MCF 10A (cell line): ENCODE measurements around the gene ABHD1. TPM values are rescaled to one million over a fixed set of nuclear protein-coding genes. Genes with fewer than 3 reads are reported as not detected.
"Not testable (repeated sequence)": the region's sequence is repeated elsewhere in the genome, so short reads cannot be mapped to it uniquely, and the experiment has no call there.

ENCODE experiments used
- BruUV-seq: library from RNA; stranded (reverse); fragments of 400-500 nt; replicated peaks from 2 replicates; lab custom pipeline; 2021; lab: Mats Ljungman, UMichigan
- CTCF ChIA-PET: fragments of 300-600 bp; sonication (Branson Sonifier 250); formaldehyde crosslinking; extraction: SDS; loops from one replicate; lab custom pipeline; 2021; ENCODE audit warnings: antibody characterized with exemption, inconsistent platforms; lab: Yijun Ruan, JAX
- POLR2A ChIA-PET: fragments of 300-600, 350-650 bp; sonication (Branson Sonifier 250); formaldehyde crosslinking; extraction: SDS; loops from one replicate; lab custom pipeline; 2020; ENCODE audit warnings: antibody characterized with exemption, inconsistent platforms; lab: Yijun Ruan, JAX
- DNase-seq: peaks from one replicate; pipeline ENCODE4 v3.0.0-alpha.2; 2018; ENCODE audit not compliant: unreplicated experiment
- H3K27ac Mint-ChIP-seq: one replicate; pipeline ENCODE4 v1.8.0; 2022; ENCODE audit warnings: mild to moderate bottlenecking, low read depth, mixed read lengths; ENCODE audit not compliant: unreplicated experiment
- H3K27me3 Mint-ChIP-seq: one replicate; pipeline ENCODE4 v1.8.0; 2022; ENCODE audit warnings: mixed read lengths; ENCODE audit not compliant: insufficient read depth, unreplicated experiment
- H3K36me3 Mint-ChIP-seq: one replicate; pipeline ENCODE4 v1.8.0; 2022; ENCODE audit warnings: mild to moderate bottlenecking, moderate library complexity, mixed read lengths; ENCODE audit not compliant: insufficient read depth, unreplicated experiment
- H3K4me1 Mint-ChIP-seq: one replicate; pipeline ENCODE4 v1.8.0; 2022; ENCODE audit warnings: mixed read lengths; ENCODE audit not compliant: insufficient read depth, unreplicated experiment
- H3K4me3 Mint-ChIP-seq: one replicate; pipeline ENCODE4 v1.8.0; 2022; ENCODE audit warnings: mild to moderate bottlenecking, moderate library complexity, mixed read lengths; ENCODE audit not compliant: unreplicated experiment
- H3K9me3 Mint-ChIP-seq: one replicate; pipeline ENCODE4 v1.8.0; 2022; ENCODE audit warnings: mixed read lengths; ENCODE audit not compliant: unreplicated experiment
- intact Hi-C: fragments of 100-400 bp; cut with micrococcal nuclease; formaldehyde crosslinking; loops from 2 replicates; pipeline ENCODE4 v1.14.1; 2022
- total RNA-seq: library from RNA; stranded (reverse); gene quantifications from 2 replicates; pipeline ENCODE4 v1.2.3, GENCODE V29; 2022
- TF ChIP-seq, protein P1 (sequence below): fragments of 200-600 bp; IDR thresholded peaks from one replicate; pipeline ENCODE4 v1.8.0; 2022; ENCODE audit warnings: antibody characterized with exemption, mild to moderate bottlenecking; ENCODE audit not compliant: unreplicated experiment

Gene ABHD1
- total RNA-seq, 1 experiment from 2014 or later: not detected

DNA sequence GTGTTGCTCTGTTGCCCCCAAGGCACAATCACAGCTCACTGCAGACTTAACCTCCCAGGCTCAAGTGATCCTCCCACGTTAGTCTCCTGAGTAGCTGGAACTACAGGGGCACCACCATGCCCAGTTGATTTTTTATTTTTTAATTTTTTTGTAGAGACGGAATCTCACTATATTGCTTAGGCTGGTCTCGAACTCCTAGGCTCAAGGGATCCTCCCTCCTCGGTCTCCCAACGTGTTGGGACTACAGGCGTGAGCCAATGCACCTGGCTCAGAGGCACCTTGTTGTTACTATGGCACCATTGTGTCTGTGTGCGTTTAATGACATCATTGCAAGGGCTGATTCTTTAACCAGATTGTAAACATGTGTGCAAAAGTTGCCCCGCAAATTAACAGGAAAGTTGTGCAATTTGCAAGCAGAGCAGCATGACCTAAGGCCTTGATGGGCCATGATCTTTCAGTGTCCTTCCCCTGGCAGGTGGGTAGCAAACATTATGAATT, 47.8 kb downstream of the ABHD1 start:
- CTCF ChIA-PET: interaction anchor here (0.6 to 2.4 kb wide), 7 partner anchors 11 to 777 kb away, joined by 3 to 27 read pairs (median 5); no protein-coding TSS in a partner anchor
- no TSS peak for BruUV-seq
- TF ChIP-seq, protein P1, sequence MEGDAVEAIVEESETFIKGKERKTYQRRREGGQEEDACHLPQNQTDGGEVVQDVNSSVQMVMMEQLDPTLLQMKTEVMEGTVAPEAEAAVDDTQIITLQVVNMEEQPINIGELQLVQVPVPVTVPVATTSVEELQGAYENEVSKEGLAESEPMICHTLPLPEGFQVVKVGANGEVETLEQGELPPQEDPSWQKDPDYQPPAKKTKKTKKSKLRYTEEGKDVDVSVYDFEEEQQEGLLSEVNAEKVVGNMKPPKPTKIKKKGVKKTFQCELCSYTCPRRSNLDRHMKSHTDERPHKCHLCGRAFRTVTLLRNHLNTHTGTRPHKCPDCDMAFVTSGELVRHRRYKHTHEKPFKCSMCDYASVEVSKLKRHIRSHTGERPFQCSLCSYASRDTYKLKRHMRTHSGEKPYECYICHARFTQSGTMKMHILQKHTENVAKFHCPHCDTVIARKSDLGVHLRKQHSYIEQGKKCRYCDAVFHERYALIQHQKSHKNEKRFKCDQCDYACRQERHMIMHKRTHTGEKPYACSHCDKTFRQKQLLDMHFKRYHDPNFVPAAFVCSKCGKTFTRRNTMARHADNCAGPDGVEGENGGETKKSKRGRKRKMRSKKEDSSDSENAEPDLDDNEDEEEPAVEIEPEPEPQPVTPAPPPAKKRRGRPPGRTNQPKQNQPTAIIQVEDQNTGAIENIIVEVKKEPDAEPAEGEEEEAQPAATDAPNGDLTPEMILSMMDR: no peak
- Mint-ChIP-seq H3K9me3 (no peaks in the 10 kb centered on the region), H3K27me3 (no peaks in the 10 kb centered on the region), H3K27ac (no peak overlapping the region), H3K36me3 (no peaks in the 10 kb centered on the region), H3K4me3 (no peak overlapping the region), H3K4me1 (peaks cover 7% of the 10 kb centered on the region)
- DNase-seq: no peak
- POLR2A ChIA-PET: interaction anchor here (0.6 to 0.7 kb wide), 3 partner anchors 52 to 515 kb away, joined by 3 to 4 read pairs (median 3); partner anchors contain the start of gene MPV17
- intact Hi-C loops: loop anchor here (2.0 kb wide), 1 partner anchor 19 kb away; no protein-coding TSS in a partner anchor

DNA sequence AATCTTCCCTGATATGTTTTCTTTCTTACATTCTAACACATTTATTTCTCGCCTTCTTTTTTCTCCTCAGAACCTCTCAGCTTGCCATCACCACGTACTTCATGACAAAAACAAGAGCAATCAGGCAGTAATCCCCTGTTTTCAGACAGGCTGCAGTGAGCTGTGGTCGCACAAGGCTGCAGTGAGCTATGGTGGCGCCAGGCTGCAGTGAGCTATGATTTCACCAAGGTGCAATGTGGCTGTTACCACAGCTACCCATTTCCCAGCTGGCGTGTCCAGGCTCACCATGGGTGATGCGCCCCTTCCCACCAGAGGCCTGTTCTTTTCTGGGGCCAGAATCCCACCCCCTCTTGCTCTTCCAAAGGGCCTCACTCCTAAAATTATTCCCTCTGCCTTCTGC, 51.0 kb downstream of the ABHD1 start:
- Mint-ChIP-seq H3K4me1 (peaks cover 7% of the 10 kb centered on the region), H3K4me3 (no peak overlapping the region), H3K9me3 (no peaks in the 10 kb centered on the region), H3K27ac (no peak overlapping the region), H3K36me3 (no peaks in the 10 kb centered on the region), H3K27me3 (no peaks in the 10 kb centered on the region)
- TF ChIP-seq, protein P1: no peak
- intact Hi-C loops: no loop called here
- ChIA-PET POLR2A (interaction anchor here (0.6 to 1.0 kb wide), 2 partner anchors 10 to 18 kb away, joined by 3 read pairs; no protein-coding TSS in a partner anchor), CTCF (no interaction called here)
- BruUV-seq: no TSS peak
- DNase-seq: no peak

DNA sequence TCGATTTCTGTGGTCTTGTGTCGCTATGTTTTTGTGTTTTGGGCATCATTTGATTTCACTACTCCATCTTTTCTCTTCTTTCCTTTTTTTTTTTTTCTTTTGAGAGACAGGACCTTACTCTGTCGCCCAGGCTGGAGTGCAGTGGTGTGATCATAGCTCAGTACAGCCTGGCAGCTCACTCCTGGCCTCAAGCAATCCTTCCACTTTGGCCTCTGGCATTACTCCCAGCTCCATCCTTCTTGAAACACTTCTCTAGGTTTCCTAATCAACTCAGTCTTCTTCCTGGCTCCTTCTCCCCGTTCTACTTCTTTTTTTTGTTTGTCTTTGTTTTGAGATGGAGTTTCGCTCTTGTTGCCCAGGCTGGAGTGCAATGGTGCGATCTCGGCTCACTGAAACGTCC, 51.7 kb downstream of the ABHD1 start:
- TF ChIP-seq, protein P1: no peak
- H3K36me3 Mint-ChIP-seq: no peaks in the 10 kb centered on the region
- H3K4me1 Mint-ChIP-seq: peaks cover 7% of the 10 kb centered on the region
- no peak overlapping the region for H3K27ac Mint-ChIP-seq
- H3K4me3 Mint-ChIP-seq: no peak overlapping the region
- no peaks in the 10 kb centered on the region for H3K9me3 Mint-ChIP-seq
- CTCF ChIA-PET: interaction anchor here (0.6 to 1.0 kb wide), 4 partner anchors 31 to 254 kb away, joined by 3 to 4 read pairs (median 3); no protein-coding TSS in a partner anchor
- no peaks in the 10 kb centered on the region for H3K27me3 Mint-ChIP-seq
- BruUV-seq: no TSS peak
- POLR2A ChIA-PET: interaction anchor here (0.6 kb wide), 1 partner anchor 18 kb away, joined by 3 read pairs; no protein-coding TSS in a partner anchor
- intact Hi-C loops: no loop called here
- DNase-seq: no peak

DNA sequence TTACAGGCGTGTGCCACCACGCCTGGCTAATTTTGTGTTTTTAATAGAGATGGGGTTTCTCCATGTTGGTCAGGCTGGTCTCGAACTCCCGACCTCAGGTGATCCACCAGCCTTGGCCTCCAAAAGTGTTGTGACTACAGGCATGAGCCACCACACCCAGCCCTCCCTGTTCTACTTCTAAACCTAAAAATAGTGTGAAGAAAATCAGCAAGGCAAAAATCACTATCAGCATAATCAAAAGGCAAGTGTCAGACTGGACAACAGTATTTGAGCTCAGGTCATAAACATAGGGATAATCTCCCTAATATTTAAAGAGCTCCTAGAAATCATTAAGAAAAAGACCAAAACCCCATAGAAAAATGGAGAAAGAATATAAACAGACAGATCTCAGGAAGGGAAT, 52.2 kb downstream of the ABHD1 start:
- H3K9me3 Mint-ChIP-seq, H3K27me3 Mint-ChIP-seq, H3K27ac Mint-ChIP-seq, BruUV-seq, H3K4me1 Mint-ChIP-seq, DNase-seq, H3K36me3 Mint-ChIP-seq, H3K4me3 Mint-ChIP-seq, POLR2A ChIA-PET, intact Hi-C loops: not testable (repeated sequence)
- CTCF ChIA-PET: interaction anchor here (0.6 to 1.0 kb wide), 4 partner anchors 30 to 253 kb away, joined by 3 to 4 read pairs (median 3); no protein-coding TSS in a partner anchor
